ENCODE data around the gene MYOZ3. TPM values are rescaled to one million over a fixed set of nuclear protein-coding genes. Genes with fewer than 3 reads are reported as not detected.

The MYOZ3 gene
- total RNA-seq, 1 experiment from 2014 or later, result 1.7 TPM

GRCh38 chr5:150621301-150621700 is 39.8 kb upstream of the MYOZ3 start:
- TF ChIP-seq CTCF (IDR thresholded peaks at IDR 0.05), result no peak
- TF ChIP-seq REST (IDR thresholded peaks at IDR 0.05; ENCODE audit: insufficient read depth in 1 of 2, low read depth in 2 of 2, low read length in 1 of 2), result no peak
- no peak for TF ChIP-seq TCF7L2 (IDR thresholded peaks at IDR 0.05; ENCODE audit: low read depth, low read length)
- TF ChIP-seq SIN3A (IDR thresholded peaks at IDR 0.05; ENCODE audit: borderline replicate concordance, insufficient read depth, low read depth, low read length), result no peak
- no peak for TF ChIP-seq POLR2AphosphoS5 (IDR thresholded peaks at IDR 0.05; ENCODE audit: low read depth, low read length)
- no peak for ATAC-seq
- Histone ChIP-seq H3K27ac (ENCODE audit: low read length) (peak overlapping the region; percentile 34; the same call in 1 of the 2 replicates), H3K4me3 (ENCODE audit: low read depth in 2 of 2, low read length in 2 of 2) (no peak overlapping the region), H3K4me1 (ENCODE audit: control insufficient read depth, insufficient read depth, low read length) (peaks cover 33% of the 10 kb centered on the region), H3K27me3 (ENCODE audit: control insufficient read depth, insufficient read depth, low read length) (no peaks in the 10 kb centered on the region), H3K36me3 (ENCODE audit: control insufficient read depth, insufficient read depth, low read length) (no peaks in the 10 kb centered on the region; the same call in 1 of the 2 replicates), H3K9me3 (ENCODE audit: control insufficient read depth, insufficient read depth, low read depth, low read length) (no peaks in the 10 kb centered on the region)
- in situ Hi-C loops (cut with HindIII; ENCODE audit: low pct_unique_long_range_greater_than_20kb, low sequenced_read_pairs) (no loop called here), intact Hi-C loops (cut with micrococcal nuclease; ENCODE audit: unreplicated experiment) (no loop called here)
- no TSS peak for BruUV-seq (replicated peaks)
- DNase-seq (ENCODE audit: low read depth, low spot score), result no peak
- ChIA-PET CTCF (no interaction called here), POLR2A (interaction anchor here (0.6 kb wide), 2 partner anchors 18 to 54 kb away, joined by 3 read pairs; no protein-coding TSS in a partner anchor)

- no TSS peak for BruUV-seq (replicated peaks)
- Histone ChIP-seq H3K27me3 (ENCODE audit: control insufficient read depth, insufficient read depth, low read length) (no peaks in the 10 kb centered on the region), H3K27ac (ENCODE audit: low read length) (peak overlapping the region; percentile 35), H3K4me1 (ENCODE audit: control insufficient read depth, insufficient read depth, low read length) (peaks cover 38% of the 10 kb centered on the region), H3K9me3 (ENCODE audit: control insufficient read depth, insufficient read depth, low read depth, low read length) (no peaks in the 10 kb centered on the region), H3K36me3 (ENCODE audit: control insufficient read depth, insufficient read depth, low read length) (no peaks in the 10 kb centered on the region; the same call in 1 of the 2 replicates), H3K4me3 (ENCODE audit: low read depth in 2 of 2, low read length in 2 of 2) (no peak overlapping the region)
- ChIA-PET CTCF (no interaction called here), POLR2A (no interaction called here)
- ATAC-seq (no peak), DNase-seq (ENCODE audit: low read depth, low spot score) (no peak)
- TF ChIP-seq TCF7L2 (IDR thresholded peaks at IDR 0.05; ENCODE audit: low read depth, low read length) (no peak), SIN3A (IDR thresholded peaks at IDR 0.05; ENCODE audit: borderline replicate concordance, insufficient read depth, low read depth, low read length) (no peak), REST (IDR thresholded peaks at IDR 0.05; ENCODE audit: insufficient read depth in 1 of 2, low read depth in 2 of 2, low read length in 1 of 2) (no peak), CTCF (IDR thresholded peaks at IDR 0.05) (no peak), POLR2AphosphoS5 (IDR thresholded peaks at IDR 0.05; ENCODE audit: low read depth, low read length) (no peak)
- in situ Hi-C loops (cut with HindIII; ENCODE audit: low pct_unique_long_range_greater_than_20kb, low sequenced_read_pairs) (no loop called here), intact Hi-C loops (cut with micrococcal nuclease; ENCODE audit: unreplicated experiment) (no loop called here)
Observed at GRCh38 chr5:150622157-150622556, 38.9 kb upstream of the MYOZ3 start.
